IMR-90 (cell line): ENCODE measurements around the gene CENPN. TPM values are rescaled to one million over a fixed set of nuclear protein-coding genes. Genes with fewer than 3 reads are reported as not detected.

Source experiments
- ATAC-seq: fragments of 200-7000 bp; cut with Tn5 transposase; 2 replicates; pipeline ENCODE4 v1.9.1; 2020; ENCODE audit warnings: low read depth, mild to moderate bottlenecking, moderate library complexity
- BruUV-seq: library from RNA; stranded (reverse); fragments of 400-500 nt; replicated peaks from 2 replicates; lab custom pipeline; 2021; lab: Mats Ljungman, UMichigan
- CTCF ChIA-PET: fragments of 300-600 bp; formaldehyde crosslinking; extraction: SDS; loops from one replicate; lab custom pipeline; 2021; ENCODE audit warnings: antibody characterized with exemption; lab: Yijun Ruan, JAX
- POLR2A ChIA-PET: fragments of 300-600 bp; sonication (Branson Sonifier 250); formaldehyde crosslinking; loops from one replicate; lab custom pipeline; 2022; ENCODE audit warnings: antibody characterized with exemption; ENCODE audit not compliant: unreplicated experiment; lab: Charles Lee
- DNase-seq: peaks from one replicate; pipeline ENCODE4 v3.0.0; 2013
- H2AFZ ChIP-seq: replicated peaks from 2 replicates; pipeline ENCODE3; 2013; ENCODE audit warnings: low read length, mild to moderate bottlenecking; ENCODE audit not compliant: poor library complexity
- H2AK5ac ChIP-seq: 2 replicates; pipeline ENCODE4 v1.6.1; 2013; ENCODE audit warnings: low read depth, low read length, inconsistent platforms
- H2AK9ac ChIP-seq: replicated peaks from 2 replicates; pipeline ENCODE3; 2013; ENCODE audit warnings: mild to moderate bottlenecking, low read depth, low read length, moderate library complexity; ENCODE audit not compliant: poor library complexity
- H2BK120ac ChIP-seq: 2 replicates; pipeline ENCODE4 v1.6.1; 2013; ENCODE audit warnings: low read depth, low read length, inconsistent platforms
- H2BK15ac ChIP-seq: 3 replicates; pipeline ENCODE4 v1.6.1; 2013; ENCODE audit warnings: low read depth, low read length, inconsistent platforms
- H2BK20ac ChIP-seq: 2 replicates; pipeline ENCODE4 v1.6.1; 2013; ENCODE audit warnings: low read depth, mild to moderate bottlenecking, inconsistent platforms, low read length, moderate library complexity
- H2BK5ac ChIP-seq: 2 replicates; pipeline ENCODE4 v1.6.1; 2013; ENCODE audit warnings: mild to moderate bottlenecking, low read depth, low read length, inconsistent platforms; ENCODE audit not compliant: poor library complexity, severe bottlenecking
- H3K14ac ChIP-seq: replicated peaks from 2 replicates; pipeline ENCODE4 v1.6.1; 2013; ENCODE audit warnings: low read depth, low read length, inconsistent platforms
- H3K18ac ChIP-seq: 2 replicates; pipeline ENCODE4 v1.6.1; 2013; ENCODE audit warnings: low read depth, low read length, control low read depth
- H3K23ac ChIP-seq: 2 replicates; pipeline ENCODE4 v1.6.1; 2013; ENCODE audit warnings: low read depth, low read length, inconsistent platforms
- H3K27ac ChIP-seq: 2 replicates; pipeline ENCODE4 v1.5.1; 2013; ENCODE audit warnings: mild to moderate bottlenecking, control low read depth, low read length; ENCODE audit not compliant: insufficient read depth
- H3K27me3 ChIP-seq: 2 replicates; pipeline ENCODE4 v1.6.1; 2013; ENCODE audit warnings: low read length; ENCODE audit not compliant: control insufficient read depth, insufficient read depth
- H3K36me3 ChIP-seq: 2 replicates; pipeline ENCODE4 v1.6.1; 2013; ENCODE audit warnings: low read length, mixed read lengths; ENCODE audit not compliant: control insufficient read depth, insufficient read depth
- H3K4ac ChIP-seq: 2 replicates; pipeline ENCODE4 v1.6.1; 2013; ENCODE audit warnings: low read depth, low read length, inconsistent platforms
- H3K4me1 ChIP-seq: 2 replicates; pipeline ENCODE4 v1.6.1; 2013; ENCODE audit warnings: low read length, mixed read lengths; ENCODE audit not compliant: control insufficient read depth, insufficient read depth
- H3K4me2 ChIP-seq: 2 replicates; pipeline ENCODE4 v1.6.1; 2013; ENCODE audit warnings: low read depth, mild to moderate bottlenecking, control low read depth, low read length, moderate library complexity
- H3K4me3 ChIP-seq: 2 replicates; pipeline ENCODE4 v1.5.1; 2013; ENCODE audit warnings: low read depth, mild to moderate bottlenecking, control low read depth, low read length, moderate library complexity; ENCODE audit not compliant: insufficient read depth
- H3K56ac ChIP-seq: 2 replicates; pipeline ENCODE4 v1.6.1; 2013; ENCODE audit warnings: low read length, inconsistent platforms; ENCODE audit not compliant: insufficient read depth; ENCODE audit errors: extremely low read depth
- H3K79me1 ChIP-seq, 2 experiments: 2 replicates each; pipeline ENCODE4 v1.6.1; 2013; ENCODE audit warnings: low read length in 2 of 2, inconsistent platforms in 1 of 2, low read depth in 1 of 2
- H3K9ac ChIP-seq: 2 replicates; pipeline ENCODE4 v1.6.1; 2013; ENCODE audit warnings: low read depth, low read length, control low read depth
- H3K9me1 ChIP-seq: 2 replicates; pipeline ENCODE4 v1.6.1; 2013; ENCODE audit warnings: low read length, inconsistent platforms; ENCODE audit not compliant: insufficient read depth
- H3K9me3 ChIP-seq: 2 replicates; pipeline ENCODE4 v1.6.1; 2013; ENCODE audit warnings: low read length; ENCODE audit not compliant: control insufficient read depth, insufficient read depth
- H4K20me1 ChIP-seq: 2 replicates; pipeline ENCODE4 v1.6.1; 2013; ENCODE audit warnings: low read length, inconsistent platforms; ENCODE audit not compliant: insufficient read depth
- H4K5ac ChIP-seq: 2 replicates; pipeline ENCODE4 v1.6.1; 2013; ENCODE audit warnings: mild to moderate bottlenecking, low read depth, low read length, control low read depth
- H4K8ac ChIP-seq, 2 experiments: 2 replicates each; pipeline ENCODE4 v1.6.1; 2013; ENCODE audit warnings: low read depth in 2 of 2, low read length in 2 of 2, control low read depth in 1 of 2, inconsistent platforms in 1 of 2
- H4K91ac ChIP-seq: 2 replicates; pipeline ENCODE4 v1.6.1; 2013; ENCODE audit warnings: low read depth, low read length, inconsistent platforms; ENCODE audit not compliant: insufficient read depth
- BHLHE40 ChIP-seq: fragments of 150-350 bp; IDR thresholded peaks from 2 replicates; pipeline ENCODE4 v1.6.1; 2016; ENCODE audit warnings: mild to moderate bottlenecking, low read depth, low read length
- CEBPB ChIP-seq: IDR thresholded peaks from 2 replicates; pipeline ENCODE4 v1.6.1; 2012; ENCODE audit warnings: low read depth, low read length, improper control_type of control experiment
- ELK1 ChIP-seq: fragments of 150-350 bp; IDR thresholded peaks from 2 replicates; pipeline ENCODE4 v1.6.1; 2016; ENCODE audit warnings: low read depth, mild to moderate bottlenecking, low read length, moderate library complexity, borderline replicate concordance
- FOS ChIP-seq: fragments of 150-350 bp; IDR thresholded peaks from 2 replicates; pipeline ENCODE4 v1.6.1; 2016; ENCODE audit warnings: low read depth, low read length
- MAFK ChIP-seq: IDR thresholded peaks from 2 replicates; pipeline ENCODE4 v1.6.1; 2012; ENCODE audit warnings: low read depth, low read length, improper control_type of control experiment
- MXI1 ChIP-seq: IDR thresholded peaks from 2 replicates; pipeline ENCODE4 v1.6.1; 2012; ENCODE audit warnings: low read depth, mild to moderate bottlenecking, low read length, moderate library complexity, borderline replicate concordance
- NFE2L2 ChIP-seq: fragments of 150-350 bp; IDR thresholded peaks from 2 replicates; pipeline ENCODE4 v1.6.1; 2016; ENCODE audit warnings: low read depth, mild to moderate bottlenecking, low read length
- POLR2A ChIP-seq: IDR thresholded peaks from 2 replicates; pipeline ENCODE4 v1.6.1; 2012; ENCODE audit warnings: mild to moderate bottlenecking, low read depth, low read length
- WGBS, 2 experiments: methylation state at CpG; one replicate each; pipeline versions ENCODE4 v1.1.5 to v1.1.7; 2013; ENCODE audit warnings: missing lambda C conversion rate in 2 of 2; ENCODE audit not compliant: insufficient read length in 1 of 2; ENCODE audit errors: extremely low coverage in 2 of 2; 5-methylcytosine and 5-hydroxymethylcytosine counted together
- dilution Hi-C: fragments of 300-500 bp; cut with HindIII; formaldehyde crosslinking; loops from one replicate; pipeline ENCODE4 v1.14.3; 2018; ENCODE audit warnings: low sequenced_read_pairs; ENCODE audit not compliant: unreplicated experiment
- in situ Hi-C: fragments of 300-500 bp; cut with MboI; formaldehyde crosslinking; loops from 3 replicates; pipeline ENCODE4 v1.14.3; 2019; ENCODE audit warnings: low sequenced_read_pairs, inconsistent platforms, mixed read lengths
- intact Hi-C: fragments of 100-400 bp; cut with micrococcal nuclease; formaldehyde crosslinking; loops from 2 replicates; pipeline ENCODE4 v1.10.0; 2022
- polyA plus RNA-seq, 3 experiments: library from polyadenylated mRNA; depleted of rRNA; stranded (reverse); fragments of >200 nt; gene quantifications; 2 replicates each; pipeline ENCODE4 v1.2.3, GENCODE V29; 2012; ENCODE audit warnings: low replicate concordance in 1 of 3
- total RNA-seq: library from RNA; depleted of rRNA; stranded (reverse); fragments of >200 nt; gene quantifications from 2 replicates; pipeline ENCODE4 v1.2.3, GENCODE V29; 2012

The CENPN gene
- total and polyA plus RNA-seq, 2 of the 4 experiments (the other 2 are of a cell fraction): 20.5 to 22.8 TPM

DNA sequence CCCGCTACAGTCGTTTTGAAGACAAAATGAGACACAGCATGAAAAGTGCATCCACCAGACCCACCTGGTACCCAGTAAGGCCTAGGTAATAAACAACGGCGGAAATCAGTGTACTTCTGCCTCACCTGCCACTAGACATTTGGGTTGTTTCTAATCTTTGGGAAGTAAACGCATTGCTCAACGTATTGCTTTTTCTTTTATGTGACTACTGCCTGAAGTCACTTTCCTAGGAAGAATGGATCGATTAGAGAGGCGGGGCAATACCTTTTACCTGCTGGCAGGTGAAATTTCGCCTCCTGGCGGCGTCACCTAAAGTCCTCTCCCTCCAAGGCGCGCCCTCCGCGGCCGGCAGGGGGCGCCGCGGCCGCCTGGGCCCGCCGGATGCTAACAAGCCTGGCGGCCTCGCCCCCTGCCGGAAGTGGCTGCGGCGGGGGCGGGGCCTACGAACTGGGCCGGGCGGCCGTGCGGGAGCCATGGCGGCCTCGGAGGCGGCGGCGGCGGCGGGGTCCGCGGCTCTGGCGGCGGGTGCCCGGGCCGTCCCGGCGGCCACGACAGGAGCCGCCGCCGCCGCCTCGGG, 28.5 kb downstream of the CENPN start, which contains the start of gene ATMIN (continued):
- no peak; the same call in 1 of the 2 replicates for TF ChIP-seq MXI1

GRCh38 chr16:81035975-81036750, 29.1 kb downstream of the CENPN start:
- ATAC-seq (peak; percentile 80), DNase-seq (peak; percentile 11)
- peaks cover 2% of the 10 kb centered on the region; the same call in 1 of the 2 replicates for H3K4me1 ChIP-seq
- H3K14ac ChIP-seq: peak overlapping the region; percentile 1; the same call in 1 of the 2 replicates
- no peak overlapping the region for H2BK15ac ChIP-seq
- peak overlapping the region; percentile 93 for H2AFZ ChIP-seq
- TF ChIP-seq BHLHE40 (no peak), MAFK (no peak), CEBPB (peak; percentile 48; the same call in 1 of the 2 replicates), FOS (no peak), ELK1 (no peak), NFE2L2 (no peak), POLR2A (no peak)
- H3K9me1 ChIP-seq: peaks cover 16% of the 10 kb centered on the region; the same call in 1 of the 2 replicates
- peak overlapping the region; percentile 94 for H3K4me2 ChIP-seq
- H3K79me1 ChIP-seq: peaks cover 31 to 38% of the 10 kb centered on the region in 2 experiments
- 0 out of 2 replicates have a peak overlapping the region, but pooled peaks have one; percentile 3 for H3K56ac ChIP-seq
- BruUV-seq: no TSS peak
- H3K9me3 ChIP-seq: no peaks in the 10 kb centered on the region
- peak overlapping the region; percentile 3; the same call in 1 of the 2 replicates for H2AK5ac ChIP-seq
- POLR2A ChIA-PET: no interaction called here
- intact Hi-C loops: loop anchor here (1.0 to 5.0 kb wide), 5 partner anchors 41 to 702 kb away; partner anchors contain the start of genes C16orf46, GAN and GCSH
- no peak overlapping the region for H4K91ac ChIP-seq
- H3K36me3 ChIP-seq: peaks cover 3% of the 10 kb centered on the region; the same call in 1 of the 2 replicates
- H4K8ac ChIP-seq: peak overlapping the region in 1 of 2 experiments; percentile 22; a peak in 2 of 4 replicates
- H2BK120ac ChIP-seq: no peak overlapping the region
- no peak overlapping the region for H3K18ac ChIP-seq
- peaks cover 9% of the 10 kb centered on the region; the same call in 1 of the 2 replicates for H4K20me1 ChIP-seq
- H3K9ac ChIP-seq: peak overlapping the region; percentile 79
- peak overlapping the region; percentile 67 for H3K27ac ChIP-seq
- H3K4ac ChIP-seq: no peak overlapping the region
- dilution Hi-C loops: no loop called here
- H3K4me3 ChIP-seq: peak overlapping the region; percentile 89
- in situ Hi-C loops: loop anchor here (25.0 kb wide), 1 partner anchor 701 kb away; no protein-coding TSS in a partner anchor
- no peak overlapping the region for H4K5ac ChIP-seq
- no peak overlapping the region for H2BK5ac ChIP-seq
- peak overlapping the region; percentile 49 for H2AK9ac ChIP-seq
- peak overlapping the region; percentile 13 for H3K23ac ChIP-seq
- H2BK20ac ChIP-seq: no peak overlapping the region
- no peaks in the 10 kb centered on the region for H3K27me3 ChIP-seq
- CTCF ChIA-PET: interaction anchor here (0.6 to 1.9 kb wide), 18 partner anchors 10 to 1920 kb away, joined by 3 to 9 read pairs (median 4); no protein-coding TSS in a partner anchor
- WGBS, 2 experiments: 0% methylated on average over 17 of the region's 80 CpGs; no CpG with 5 or more reads in 1 of the 2 experiments
